Esophagus squamous epithelium (tissue), 5 donors: ENCODE results near the gene TRPM1. TPM values are rescaled to one million over a fixed set of nuclear protein-coding genes. Genes with fewer than 3 reads are reported as not detected.

Experiments
- DNase-seq: peaks from one replicate; lab custom pipeline; 2025; lab: John Stamatoyannopoulos, UW
- H3K27ac ChIP-seq, 4 donors: fragments of 200-600 bp; sonication (generic); one replicate each; pipeline ENCODE4 v1.5.1; 2016 to 2019; ENCODE audit warnings: mild to moderate bottlenecking in 1 of 4
- H3K27me3 ChIP-seq, 4 donors: fragments of 200-600 bp; sonication (generic); 1 replicate in 3 of 4; 2 replicates in 1 of 4; pipeline versions ENCODE4 v1.5.1 to v1.6.0; 2017 to 2021; ENCODE audit warnings: antibody characterized with exemption in 1 of 4
- H3K36me3 ChIP-seq, 3 donors: fragments of 200-600 bp; sonication (generic); one replicate each; pipeline ENCODE4 v1.5.1; 2016 to 2019
- H3K4me1 ChIP-seq, 3 donors: fragments of 200-600 bp; sonication (generic); one replicate each; pipeline ENCODE4 v1.5.1; 2017 to 2019
- H3K4me3 ChIP-seq, 4 donors: fragments of 200-600 bp; sonication (generic); 1 replicate in 3 of 4; 2 replicates in 1 of 4; pipeline ENCODE4 v1.5.1; 2016 to 2019; ENCODE audit warnings: mild to moderate bottlenecking in 2 of 4, moderate library complexity in 1 of 4
- H3K9me3 ChIP-seq, 3 donors: fragments of 200-600 bp; sonication (generic); one replicate each; pipeline ENCODE4 v1.5.1; 2016 to 2019
- POLR2A ChIP-seq, 4 donors: fragments of 450-650 bp; IDR thresholded peaks; one replicate each; pipeline ENCODE4 v1.6.1; 2017; ENCODE audit warnings: antibody characterized with exemption in 4 of 4, mild to moderate bottlenecking in 4 of 4, moderate library complexity in 3 of 4
- WGBS, 2 donors: methylation state at CpG; one replicate each; pipeline ENCODE4 v1.1.5; 2018; 5-methylcytosine and 5-hydroxymethylcytosine counted together
- intact Hi-C: fragments of 100-400 bp; cut with DNase I; formaldehyde crosslinking; loops from one replicate; pipeline ENCODE4 v1.15.0; 2022
- total RNA-seq, 4 donors: library from RNA; depleted of rRNA; stranded (reverse); fragments of >200 nt; gene quantifications; one replicate each; pipeline ENCODE4 v1.1.0, GENCODE V29; 2016
- TF ChIP-seq, protein P1 (sequence below), 6 experiments: fragments of 450-650 bp in 4 of 6; fragments of 200-600 bp in 2 of 6; sonication (generic) in 2 of 6; IDR thresholded peaks; one replicate each; pipeline ENCODE4 v1.5.1; 2016 to 2019; ENCODE audit warnings: antibody characterized with exemption in 6 of 6, mild to moderate bottlenecking in 4 of 6, moderate library complexity in 4 of 6
- donor health status: DM: yes; HTN: yes; CAD: no.

Gene TRPM1
- total RNA-seq, 4 donors from 2014 or later: not detected

DNA sequence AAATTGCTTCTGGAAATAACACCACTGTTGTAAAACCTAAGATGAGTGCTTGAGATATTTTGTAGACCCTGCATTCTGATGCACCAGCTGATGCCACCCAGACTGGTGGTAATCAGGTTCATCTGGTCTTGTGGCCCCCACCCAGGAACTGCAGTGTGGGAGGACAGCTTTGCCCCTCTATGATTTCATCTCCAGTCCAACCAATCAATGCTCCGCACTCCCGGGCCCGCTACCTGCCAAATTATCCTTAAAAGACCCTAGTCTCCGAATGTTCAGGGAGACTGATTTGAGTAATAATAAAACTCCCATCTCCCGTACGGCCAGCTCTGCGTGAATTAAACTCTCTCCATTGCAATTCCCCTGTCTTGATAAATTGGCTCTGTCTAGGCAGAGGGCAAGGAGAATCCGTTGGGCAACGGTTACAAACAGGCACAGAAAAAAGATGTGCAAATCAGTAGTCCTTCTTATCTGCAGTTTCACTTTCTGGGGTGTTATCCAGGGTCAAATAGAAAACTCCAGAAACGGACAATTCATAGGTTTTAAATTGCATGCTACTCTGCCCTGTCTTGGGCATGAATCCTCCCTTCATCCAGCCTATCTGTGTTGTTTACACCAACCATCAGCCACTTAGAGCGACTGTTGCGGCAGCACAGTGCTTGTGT, 29.2 kb upstream of the TRPM1 start:
- Histone ChIP-seq H3K27me3 (peaks cover 0 to 13% (median 0%) of the 10 kb centered on the region in 4 donors), H3K4me1 (peaks cover 0 to 18% (median 6%) of the 10 kb centered on the region in 3 donors), H3K27ac (no peak overlapping the region), H3K9me3 (no peaks in the 10 kb centered on the region), H3K4me3 (no peak overlapping the region), H3K36me3 (no peaks in the 10 kb centered on the region)
- no peak for DNase-seq
- WGBS, 2 donors: 71 to 75% methylated on average over 12 of the region's 12 CpGs
- TF ChIP-seq POLR2A (IDR thresholded peaks at IDR 0.05): no peak
- TF ChIP-seq, protein P1, sequence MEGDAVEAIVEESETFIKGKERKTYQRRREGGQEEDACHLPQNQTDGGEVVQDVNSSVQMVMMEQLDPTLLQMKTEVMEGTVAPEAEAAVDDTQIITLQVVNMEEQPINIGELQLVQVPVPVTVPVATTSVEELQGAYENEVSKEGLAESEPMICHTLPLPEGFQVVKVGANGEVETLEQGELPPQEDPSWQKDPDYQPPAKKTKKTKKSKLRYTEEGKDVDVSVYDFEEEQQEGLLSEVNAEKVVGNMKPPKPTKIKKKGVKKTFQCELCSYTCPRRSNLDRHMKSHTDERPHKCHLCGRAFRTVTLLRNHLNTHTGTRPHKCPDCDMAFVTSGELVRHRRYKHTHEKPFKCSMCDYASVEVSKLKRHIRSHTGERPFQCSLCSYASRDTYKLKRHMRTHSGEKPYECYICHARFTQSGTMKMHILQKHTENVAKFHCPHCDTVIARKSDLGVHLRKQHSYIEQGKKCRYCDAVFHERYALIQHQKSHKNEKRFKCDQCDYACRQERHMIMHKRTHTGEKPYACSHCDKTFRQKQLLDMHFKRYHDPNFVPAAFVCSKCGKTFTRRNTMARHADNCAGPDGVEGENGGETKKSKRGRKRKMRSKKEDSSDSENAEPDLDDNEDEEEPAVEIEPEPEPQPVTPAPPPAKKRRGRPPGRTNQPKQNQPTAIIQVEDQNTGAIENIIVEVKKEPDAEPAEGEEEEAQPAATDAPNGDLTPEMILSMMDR (IDR thresholded peaks at IDR 0.05): no peak
- intact Hi-C loops: no loop called here

DNA sequence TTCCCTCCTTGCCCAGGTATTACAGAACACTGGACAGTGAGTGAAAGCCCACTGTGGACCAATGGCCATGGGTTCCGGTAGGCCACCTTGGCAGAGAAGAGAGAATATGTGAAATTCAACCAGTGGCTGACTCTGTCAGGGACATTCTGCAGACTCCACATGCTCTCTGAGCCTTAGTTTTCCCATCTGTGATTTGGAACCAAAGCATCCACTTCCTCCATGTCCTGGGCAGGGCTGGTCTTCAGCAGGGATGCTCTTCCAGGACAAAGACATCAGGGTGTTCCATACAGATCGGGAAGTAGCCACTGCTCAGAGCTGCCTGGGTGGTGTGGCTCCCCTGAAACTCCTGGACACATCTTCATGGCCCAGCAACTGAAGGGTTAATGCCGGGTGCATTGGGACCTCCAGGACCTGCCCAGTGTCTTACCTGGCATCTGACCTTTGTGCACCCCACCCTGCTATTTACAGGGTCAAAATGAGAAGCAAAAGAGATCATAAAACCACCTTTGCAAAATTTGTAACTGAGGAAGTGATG, 28.3 kb upstream of the TRPM1 start:
- Histone ChIP-seq H3K36me3 (no peaks in the 10 kb centered on the region), H3K27ac (no peak overlapping the region), H3K4me1 (peaks cover 0 to 18% (median 6%) of the 10 kb centered on the region in 3 donors), H3K27me3 (peaks cover 0 to 13% (median 0%) of the 10 kb centered on the region in 4 donors), H3K4me3 (no peak overlapping the region), H3K9me3 (no peaks in the 10 kb centered on the region)
- intact Hi-C loops: no loop called here
- 92% methylated on average over 2 of the region's 3 CpGs; no CpG with 5 or more reads in 1 of the 2 donors for WGBS, 2 donors
- TF ChIP-seq POLR2A (IDR thresholded peaks at IDR 0.05): no peak
- TF ChIP-seq, protein P1 (IDR thresholded peaks at IDR 0.05): no peak
- no peak for DNase-seq

DNA sequence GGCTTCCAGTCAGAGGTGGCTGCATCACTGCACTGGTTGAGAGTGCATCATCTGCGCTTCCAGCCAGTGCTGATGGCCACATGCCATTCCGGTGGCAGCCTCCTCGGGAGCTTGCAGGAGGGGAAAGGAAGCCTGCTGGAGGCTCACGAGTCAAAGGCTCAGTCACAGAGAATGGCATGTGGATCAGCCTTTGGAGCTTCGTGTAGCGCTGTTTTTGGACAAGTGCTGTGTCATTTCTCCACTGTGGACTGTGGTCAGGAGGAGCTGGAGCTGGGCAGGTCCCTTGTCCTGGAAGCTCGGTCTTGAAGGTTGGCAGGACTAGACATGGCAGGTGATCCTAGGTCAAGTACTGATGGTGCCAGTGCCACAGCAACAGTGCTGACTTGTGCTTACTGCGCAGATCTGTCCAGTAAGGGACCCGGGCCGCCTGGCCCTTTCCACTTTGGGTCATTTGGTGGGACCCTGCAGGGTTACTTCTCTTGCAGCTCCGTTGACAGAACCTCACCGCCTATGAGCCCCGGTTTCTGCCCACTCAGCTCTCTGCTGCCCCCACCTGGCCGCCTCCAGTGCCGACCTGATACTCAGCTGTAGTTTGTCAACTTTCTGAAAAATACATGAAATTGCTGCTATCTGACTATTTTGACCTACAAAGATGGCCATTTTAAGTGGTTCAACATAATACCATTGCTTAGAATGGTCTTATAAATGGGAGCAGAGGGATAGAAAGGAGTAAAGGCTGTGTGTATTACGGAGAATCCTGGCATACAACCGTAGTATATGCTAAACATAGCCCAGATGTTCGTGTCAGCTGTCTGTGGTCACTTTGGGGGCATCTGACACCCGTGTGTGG, 27.6 kb upstream of the TRPM1 start:
- peak overlapping the region in 1 of 4 donors; percentile 21 for H3K4me3 ChIP-seq
- intact Hi-C loops: no loop called here

DNA sequence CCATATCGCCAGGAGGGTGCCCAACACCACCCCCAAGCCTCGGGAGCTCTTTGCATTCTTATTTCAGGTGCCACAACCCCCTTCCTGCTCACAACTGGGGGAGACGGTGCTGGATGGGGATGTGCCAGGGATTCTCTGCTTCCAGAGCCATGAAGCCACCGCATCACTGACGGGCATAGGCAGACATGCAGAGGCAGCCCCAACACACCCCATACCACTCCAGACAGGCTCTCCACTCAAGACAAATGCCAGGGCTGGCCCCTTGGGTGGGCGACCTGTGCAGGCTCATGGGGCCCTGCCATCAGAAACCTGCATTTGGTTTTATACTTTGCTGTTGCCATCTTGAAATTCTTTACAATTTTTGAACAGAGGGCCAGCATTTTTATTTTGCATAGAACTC, 27.0 kb upstream of the TRPM1 start:
- no peaks in the 10 kb centered on the region for H3K36me3 ChIP-seq
- intact Hi-C loops: no loop called here
- no peak for DNase-seq
- H3K4me1 ChIP-seq: peaks cover 0 to 18% (median 6%) of the 10 kb centered on the region in 3 donors
- TF ChIP-seq, protein P1 (IDR thresholded peaks at IDR 0.05): no peak
- TF ChIP-seq POLR2A (IDR thresholded peaks at IDR 0.05): no peak
- H3K4me3 ChIP-seq: no peak overlapping the region
- H3K9me3 ChIP-seq: no peaks in the 10 kb centered on the region
- peaks cover 0 to 13% (median 0%) of the 10 kb centered on the region in 4 donors for H3K27me3 ChIP-seq
- 30 to 48% methylated on average over 5 to 6 of the region's 6 CpGs for WGBS, 2 donors
- H3K27ac ChIP-seq: no peak overlapping the region

More for the DNA sequence above, 27.6 kb upstream of the TRPM1 start:
- peak; percentile 13 for DNase-seq
- Histone ChIP-seq H3K27ac (no peak overlapping the region), H3K27me3 (peaks cover 0 to 13% (median 0%) of the 10 kb centered on the region in 4 donors), H3K36me3 (no peaks in the 10 kb centered on the region), H3K9me3 (no peaks in the 10 kb centered on the region), H3K4me1 (peaks cover 0 to 18% (median 6%) of the 10 kb centered on the region in 3 donors)
- TF ChIP-seq, protein P1 (IDR thresholded peaks at IDR 0.05): peak; percentile 77 to 93 (median 90)
- no peak for TF ChIP-seq POLR2A (IDR thresholded peaks at IDR 0.05)
- WGBS, 2 donors: 28 to 35% methylated on average over 15 to 18 of the region's 19 CpGs
